ENCODE results near the gene NIP7. TPM values are rescaled to one million over a fixed set of nuclear protein-coding genes. Genes with fewer than 3 reads are reported as not detected.

Gene NIP7
- total and polyA plus RNA-seq, 9 donors: 5.7 to 24.6 (median 16.6) TPM

- 33 to 70% (median 57%) methylated on average over 1 of the region's 1 CpG for WGBS, 3 donors
- H3K36me3 ChIP-seq: no peaks in the 10 kb centered on the region
- DNase-seq: no peak
- intact Hi-C loops (cut with DNase I): no loop called here
- no peak overlapping the region for H3K4me3 ChIP-seq
- no peak overlapping the region for H3K27ac ChIP-seq
- TF ChIP-seq POLR2A (IDR thresholded peaks at IDR 0.05) (no peak), CTCF (IDR thresholded peaks at IDR 0.05) (no peak), EP300 (IDR thresholded peaks at IDR 0.05) (no peak)
- no peaks in the 10 kb centered on the region for H3K27me3 ChIP-seq
- H3K9me3 ChIP-seq: no peaks in the 10 kb centered on the region
- H3K4me1 ChIP-seq (ENCODE audit: insufficient read depth): no peaks in the 10 kb centered on the region
Observed at GRCh38 chr16:69306031-69306430, 33.5 kb upstream of the NIP7 start.

GRCh38 chr16:69307091-69307490, 32.5 kb upstream of the NIP7 start:
- H3K27me3 ChIP-seq: no peaks in the 10 kb centered on the region
- H3K9me3 ChIP-seq: no peaks in the 10 kb centered on the region
- DNase-seq: no peak
- TF ChIP-seq EP300 (IDR thresholded peaks at IDR 0.05): no peak
- TF ChIP-seq CTCF (IDR thresholded peaks at IDR 0.05): no peak
- no peak for TF ChIP-seq POLR2A (IDR thresholded peaks at IDR 0.05)
- H3K36me3 ChIP-seq: no peaks in the 10 kb centered on the region
- no peak overlapping the region for H3K27ac ChIP-seq
- intact Hi-C loops (cut with DNase I): no loop called here
- no peak overlapping the region for H3K4me3 ChIP-seq
- WGBS, 3 donors: 78 to 90% (median 79%) methylated on average over 1 of the region's 1 CpG
- no peaks in the 10 kb centered on the region for H3K4me1 ChIP-seq (ENCODE audit: insufficient read depth)

GRCh38 chr16:69307856-69308255, 31.7 kb upstream of the NIP7 start:
- DNase-seq: no peak
- Histone ChIP-seq H3K27me3 (no peaks in the 10 kb centered on the region), H3K36me3 (no peaks in the 10 kb centered on the region), H3K4me3 (no peak overlapping the region), H3K4me1 (ENCODE audit: insufficient read depth) (peaks cover 2% of the 10 kb centered on the region), H3K27ac (no peak overlapping the region), H3K9me3 (no peaks in the 10 kb centered on the region)
- intact Hi-C loops (cut with DNase I): no loop called here
- TF ChIP-seq CTCF (IDR thresholded peaks at IDR 0.05) (no peak), POLR2A (IDR thresholded peaks at IDR 0.05) (no peak), EP300 (IDR thresholded peaks at IDR 0.05) (no peak)
- 91 to 93% (median 92%) methylated on average over 2 of the region's 2 CpGs for WGBS, 3 donors

- Histone ChIP-seq H3K27ac (no peak overlapping the region), H3K4me3 (no peak overlapping the region), H3K27me3 (no peaks in the 10 kb centered on the region), H3K9me3 (no peaks in the 10 kb centered on the region), H3K36me3 (no peaks in the 10 kb centered on the region), H3K4me1 (ENCODE audit: insufficient read depth) (peaks cover 2% of the 10 kb centered on the region)
- WGBS, 3 donors: 84 to 90% (median 90%) methylated on average over 12 of the region's 12 CpGs
- DNase-seq: peak in 2 of 5 donors; percentile 25 to 45
- intact Hi-C loops (cut with DNase I): no loop called here
- TF ChIP-seq CTCF (IDR thresholded peaks at IDR 0.05) (no peak), POLR2A (IDR thresholded peaks at IDR 0.05) (no peak), EP300 (IDR thresholded peaks at IDR 0.05) (no peak)
Observed at GRCh38 chr16:69309316-69309715, 30.3 kb upstream of the NIP7 start.
